Astrocyte of the spinal cord (primary cell): ENCODE results near the gene ATAD3A.
"Not testable (repeated sequence)": the region's sequence is repeated elsewhere in the genome, so short reads cannot be mapped to it uniquely, and the experiment has no call there.

Experiments
- DNase-seq: peaks from one replicate; pipeline ENCODE4 v3.0.0; 2011; ENCODE audit warnings: low read depth, low spot score
- H3K4me3 ChIP-seq: 2 replicates; pipeline ENCODE4 v1.5.1; 2011; ENCODE audit warnings: low read depth, mild to moderate bottlenecking, low read length, moderate library complexity
- in situ Hi-C: cut with HindIII; loops from 2 replicates; pipeline ENCODE4 v1.10.0; 2017; ENCODE audit warnings: low sequenced_read_pairs
- TF ChIP-seq, protein P1 (sequence below): IDR thresholded peaks from 2 replicates; pipeline ENCODE4 v1.5.1; 2012; ENCODE audit warnings: low read depth, mild to moderate bottlenecking, low read length, inconsistent platforms

The ATAD3A gene

DNA sequence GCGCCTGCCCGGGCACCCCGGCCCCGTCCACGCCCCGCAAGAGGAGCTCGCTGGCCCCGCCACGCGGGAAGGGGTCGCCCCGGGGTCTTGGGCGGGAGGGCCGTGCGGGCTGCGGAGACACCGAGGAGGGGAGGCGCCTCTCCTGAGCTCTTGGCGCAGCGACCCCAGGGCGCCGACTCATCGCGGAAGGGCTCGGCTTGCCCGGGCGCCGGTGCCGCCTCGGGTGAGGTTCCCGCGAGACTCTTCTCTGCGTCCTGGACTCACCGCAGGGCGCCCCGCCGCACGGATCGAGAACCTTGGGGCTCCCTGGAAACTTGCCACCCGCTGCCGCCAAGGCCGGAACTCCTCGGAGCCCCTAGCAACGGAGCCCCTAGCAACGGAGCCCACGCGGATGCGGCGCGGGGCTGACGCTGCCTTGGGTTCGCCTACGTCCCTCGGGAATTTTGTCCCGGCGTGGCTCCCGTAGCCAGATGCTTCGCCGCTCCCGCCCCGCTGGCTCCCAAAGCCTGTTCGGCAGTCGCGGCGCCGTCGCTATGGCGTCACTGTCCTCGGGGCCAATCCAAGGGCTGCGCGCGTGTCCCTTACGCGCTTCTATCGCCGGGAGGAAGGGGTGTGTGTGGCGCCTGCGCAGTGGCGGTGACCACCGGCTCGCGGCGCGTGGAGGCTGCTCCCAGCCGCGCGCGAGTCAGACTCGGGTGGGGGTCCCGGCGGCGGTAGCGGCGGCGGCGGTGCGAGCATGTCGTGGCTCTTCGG lies at the start of gene ATAD3A:
ATAD3A (plus strand) TSS at position 630 of the 753 bp plus-strand sequence; CDS start at position 737, 107 bp downstream.
- peak within 1 kb of the TSS; percentile 87 for H3K4me3 ChIP-seq
- TF ChIP-seq, protein P1, sequence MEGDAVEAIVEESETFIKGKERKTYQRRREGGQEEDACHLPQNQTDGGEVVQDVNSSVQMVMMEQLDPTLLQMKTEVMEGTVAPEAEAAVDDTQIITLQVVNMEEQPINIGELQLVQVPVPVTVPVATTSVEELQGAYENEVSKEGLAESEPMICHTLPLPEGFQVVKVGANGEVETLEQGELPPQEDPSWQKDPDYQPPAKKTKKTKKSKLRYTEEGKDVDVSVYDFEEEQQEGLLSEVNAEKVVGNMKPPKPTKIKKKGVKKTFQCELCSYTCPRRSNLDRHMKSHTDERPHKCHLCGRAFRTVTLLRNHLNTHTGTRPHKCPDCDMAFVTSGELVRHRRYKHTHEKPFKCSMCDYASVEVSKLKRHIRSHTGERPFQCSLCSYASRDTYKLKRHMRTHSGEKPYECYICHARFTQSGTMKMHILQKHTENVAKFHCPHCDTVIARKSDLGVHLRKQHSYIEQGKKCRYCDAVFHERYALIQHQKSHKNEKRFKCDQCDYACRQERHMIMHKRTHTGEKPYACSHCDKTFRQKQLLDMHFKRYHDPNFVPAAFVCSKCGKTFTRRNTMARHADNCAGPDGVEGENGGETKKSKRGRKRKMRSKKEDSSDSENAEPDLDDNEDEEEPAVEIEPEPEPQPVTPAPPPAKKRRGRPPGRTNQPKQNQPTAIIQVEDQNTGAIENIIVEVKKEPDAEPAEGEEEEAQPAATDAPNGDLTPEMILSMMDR, result no peak
- DNase-seq, result peak; percentile 99
- in situ Hi-C loops, result no loop called here

GRCh38 chr1:1462318-1462966 lies 49.5 kb upstream of the ATAD3A start:
- no peak for DNase-seq
- in situ Hi-C loops, result no loop called here
- H3K4me3 ChIP-seq, result no peak overlapping the region
- TF ChIP-seq, protein P1, result no peak

DNA sequence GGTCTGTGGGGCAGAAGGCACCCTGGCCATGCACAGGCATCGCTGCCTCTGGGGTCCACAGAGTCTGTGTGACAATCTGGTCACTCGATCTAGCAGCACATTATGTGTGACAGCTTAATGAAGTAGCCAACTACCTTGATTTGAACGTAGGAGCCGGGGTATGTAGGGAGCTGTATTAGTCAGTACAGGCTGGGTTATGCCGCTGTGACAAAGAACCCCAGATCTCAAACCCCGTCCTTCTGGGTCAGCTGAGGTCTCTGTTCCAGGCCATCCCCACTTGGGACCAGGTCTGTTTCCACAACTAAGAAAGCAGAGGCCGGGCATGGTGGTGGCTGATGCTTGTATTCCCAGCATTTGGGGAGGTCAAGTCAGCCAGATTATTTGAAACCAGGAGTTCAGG lies 48.6 kb upstream of the ATAD3A start:
- TF ChIP-seq, protein P1, result no peak
- in situ Hi-C loops, result no loop called here
- H3K4me3 ChIP-seq, result no peak overlapping the region
- no peak for DNase-seq

DNA sequence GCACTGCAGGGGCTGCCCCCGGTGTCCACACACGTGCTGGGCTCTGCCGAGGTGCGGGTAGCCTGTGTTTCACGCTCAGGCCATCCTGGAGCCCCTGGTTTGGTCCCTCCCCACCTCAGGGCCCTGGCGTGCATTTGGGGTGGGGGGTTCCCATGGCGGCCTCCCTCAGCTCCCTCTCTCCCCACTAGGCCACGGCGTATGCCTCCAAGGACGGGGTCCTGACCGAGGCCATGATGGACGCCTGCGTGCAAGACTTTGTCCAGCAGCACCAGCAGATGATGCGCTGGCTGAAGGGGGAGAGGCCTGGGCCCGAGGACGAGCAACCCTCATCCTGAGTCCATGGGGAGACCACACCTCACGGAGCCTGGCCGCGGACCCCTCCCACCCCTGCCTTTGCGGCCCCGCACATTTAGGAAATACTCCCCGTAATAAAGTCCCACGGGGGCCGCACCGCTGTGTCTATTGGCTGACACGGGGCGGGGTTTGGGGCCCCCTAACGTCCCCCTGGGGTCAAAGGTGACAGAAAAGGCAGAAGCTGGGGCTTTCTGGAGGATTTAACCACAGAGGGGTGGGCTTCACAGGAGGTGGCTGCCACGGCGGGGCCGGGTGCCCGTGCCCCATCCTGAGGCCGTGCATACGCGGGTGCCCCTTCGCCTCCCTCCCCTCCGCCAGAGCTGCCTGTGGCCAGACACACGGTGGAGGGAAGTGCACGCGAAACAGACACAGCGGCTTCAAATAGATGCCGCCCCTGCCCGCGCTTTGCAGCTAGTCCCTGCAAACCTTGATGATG lies 43.6 kb upstream of the ATAD3A start:
- DNase-seq, H3K4me3 ChIP-seq, in situ Hi-C loops: not testable (repeated sequence)

DNA sequence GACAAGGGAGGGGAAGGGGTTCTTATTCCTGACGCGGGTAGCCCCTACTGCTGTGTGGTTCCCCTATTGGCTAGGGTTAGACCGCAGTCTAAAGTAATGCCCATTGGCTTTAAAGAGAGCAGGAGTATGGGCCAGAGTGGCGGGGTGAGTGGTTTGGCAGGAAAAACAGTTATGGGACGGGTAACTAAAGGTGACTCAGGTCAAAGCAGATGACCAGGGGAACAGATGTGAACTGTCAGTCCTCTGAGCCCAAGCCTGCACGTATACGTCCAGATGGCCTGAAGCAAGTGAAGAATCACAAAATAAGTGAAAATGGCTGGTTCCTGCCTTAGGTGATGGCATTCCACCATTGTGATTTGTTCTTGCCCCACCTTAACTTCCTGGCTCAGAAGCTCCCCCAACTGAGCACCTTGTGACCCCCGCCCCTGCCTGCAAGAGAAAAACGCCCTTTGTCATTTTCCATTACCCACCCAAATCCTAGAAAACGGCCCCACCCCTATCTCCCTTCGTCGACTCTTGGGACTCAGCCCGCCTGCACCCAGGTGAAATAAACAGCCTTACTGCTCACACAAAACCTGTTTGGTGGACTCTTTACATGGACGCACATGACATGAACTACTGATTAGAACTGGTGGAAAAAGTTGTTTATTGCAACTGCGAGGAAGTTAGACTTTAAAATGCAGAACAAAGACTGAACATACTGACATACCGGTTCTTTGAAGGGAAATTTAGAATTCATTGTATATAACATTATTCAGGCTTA lies 41.2 kb upstream of the ATAD3A start:
- H3K4me3 ChIP-seq, result peak overlapping the region; percentile 65
- in situ Hi-C loops, result no loop called here
- TF ChIP-seq, protein P1, result no peak
- DNase-seq, result no peak

DNA sequence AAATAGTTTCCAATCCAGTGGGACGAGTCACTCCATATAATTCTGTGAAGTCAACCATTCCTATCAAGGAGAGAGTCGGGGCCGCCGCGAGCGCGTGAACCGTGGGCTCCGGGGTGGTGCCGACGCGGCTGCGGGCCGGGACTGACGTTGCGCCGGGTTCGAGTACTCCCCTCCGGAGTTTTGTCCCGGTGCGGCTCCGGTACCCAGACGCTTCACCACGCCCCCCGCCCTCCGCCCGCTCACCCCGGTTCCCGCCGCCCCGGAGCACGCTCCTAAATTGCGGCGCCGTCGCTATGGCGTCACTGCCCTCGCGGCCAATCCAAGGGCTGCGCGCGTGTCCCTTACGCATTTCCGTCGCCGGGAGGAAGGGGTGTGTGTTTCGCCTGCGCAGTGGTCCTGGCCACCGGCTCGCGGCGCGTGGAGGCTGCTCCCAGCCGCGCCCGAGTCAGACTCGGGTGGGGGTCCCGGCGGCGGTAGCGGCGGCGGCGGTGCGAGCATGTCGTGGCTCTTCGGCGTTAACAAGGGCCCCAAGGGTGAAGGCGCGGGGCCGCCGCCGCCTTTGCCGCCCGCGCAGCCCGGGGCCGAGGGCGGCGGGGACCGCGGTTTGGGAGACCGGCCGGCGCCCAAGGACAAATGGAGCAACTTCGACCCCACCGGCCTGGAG lies 40.4 kb upstream of the ATAD3A start, which contains the start of gene ATAD3B:
ATAD3B (plus strand) TSS at position 377 of the 664 bp plus-strand sequence; CDS start at position 497, 120 bp downstream.
- peak within 1 kb of the TSS; percentile 65 for H3K4me3 ChIP-seq
- TF ChIP-seq, protein P1, result no peak
- DNase-seq, result peak; percentile 91
- in situ Hi-C loops, result no loop called here

- in situ Hi-C loops, result not testable (repeated sequence)
- DNase-seq, result peak; percentile 1
- H3K4me3 ChIP-seq, result peak overlapping the region; percentile 54
These were observed 39.7 kb upstream of the ATAD3A start for GRCh38 chr1:1472053-1472876.

DNA sequence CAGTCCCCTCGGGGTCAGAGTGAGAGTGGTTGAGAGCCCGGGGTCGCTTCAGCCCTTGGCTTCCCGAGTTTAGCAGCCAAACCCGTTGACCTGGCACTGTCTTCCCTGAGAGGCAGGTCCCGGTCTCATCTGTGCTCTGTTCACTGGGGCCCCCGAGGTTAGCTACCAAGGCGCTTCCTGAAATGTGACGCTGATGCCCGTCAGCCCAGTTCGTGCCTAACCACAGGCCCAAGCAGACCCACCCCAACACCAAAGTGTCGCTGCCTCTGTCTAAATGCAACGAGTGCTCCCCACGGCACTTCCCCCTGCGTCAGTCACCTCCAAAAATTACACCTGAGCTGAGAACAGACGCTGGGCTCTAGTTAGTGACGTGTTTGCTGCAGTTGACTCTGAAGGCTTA lies 36.0 kb upstream of the ATAD3A start:
- DNase-seq, in situ Hi-C loops, H3K4me3 ChIP-seq: not testable (repeated sequence)
